SK-N-SH (cell line): ENCODE results near the gene STYXL1. TPM values are rescaled to one million over a fixed set of nuclear protein-coding genes. Genes with fewer than 3 reads are reported as not detected.
"Not testable (repeated sequence)": the region's sequence is repeated elsewhere in the genome, so short reads cannot be mapped to it uniquely, and the experiment has no call there.

Experiments
- CTCF ChIA-PET: fragments of 300-600, 350-600 bp; formaldehyde crosslinking; extraction: SDS; loops from one replicate; lab custom pipeline; 2021; lab: Yijun Ruan, JAX
- POLR2A ChIA-PET: fragments of 350-600 bp; sonication (Branson Sonifier 250); formaldehyde crosslinking; extraction: SDS; loops from one replicate; lab custom pipeline; 2020; ENCODE audit warnings: antibody characterized with exemption, inconsistent platforms; lab: Yijun Ruan, JAX
- DNase-seq: peaks from one replicate; pipeline ENCODE4 v3.0.0; 2012
- H2AFZ ChIP-seq: fragments of 200-600 bp; sonication (generic); 2 replicates; pipeline ENCODE4 v1.8.1; 2016; ENCODE audit warnings: antibody characterized with exemption, mild to moderate bottlenecking, low read depth
- H3F3A ChIP-seq: fragments of 200-600 bp; sonication (generic); replicated peaks from 2 replicates; pipeline ENCODE3; 2016; ENCODE audit warnings: antibody characterized with exemption, mild to moderate bottlenecking; ENCODE audit not compliant: insufficient read depth
- H3K27ac ChIP-seq, 2 experiments: fragments of 200-500 bp in 1 of 2; fragments of 200-600 bp in 1 of 2; sonication (Bioruptor generic) in 1 of 2; sonication (generic), shearing (Covaris generic) in 1 of 2; 2 replicates each; pipeline versions ENCODE4 v1.5.1 to v1.6.1; 2014 to 2016; ENCODE audit warnings: low read depth in 2 of 2, inconsistent platforms in 1 of 2, low read length in 1 of 2, mild to moderate bottlenecking in 1 of 2, mixed read lengths in 1 of 2
- H3K27me3 ChIP-seq: fragments of 200-600 bp; sonication (generic), shearing (Covaris generic); 2 replicates; pipeline ENCODE4 v1.6.1; 2016; ENCODE audit warnings: mixed run types; ENCODE audit not compliant: insufficient read depth
- H3K36me3 ChIP-seq, 2 experiments: fragments of 200-500 bp in 1 of 2; fragments of 200-600 bp in 1 of 2; sonication (Bioruptor generic) in 1 of 2; sonication (generic) in 1 of 2; replicated peaks in 1 of 2; 2 replicates each; pipeline versions ENCODE3 to v1.5.1; 2014 to 2016; ENCODE audit warnings: low read length in 1 of 2, mild to moderate bottlenecking in 1 of 2; ENCODE audit not compliant: insufficient read depth in 2 of 2, control insufficient read depth in 1 of 2
- H3K4me1 ChIP-seq, 2 experiments: fragments of 200-500 bp in 1 of 2; fragments of 200-600 bp in 1 of 2; sonication (Bioruptor generic) in 1 of 2; sonication (generic), shearing (Covaris generic) in 1 of 2; 2 replicates each; pipeline versions ENCODE4 v1.5.1 to v1.6.1; 2014 to 2016; ENCODE audit warnings: low read depth in 1 of 2, low read length in 1 of 2, mixed run types in 1 of 2; ENCODE audit not compliant: insufficient read depth in 2 of 2, control insufficient read depth in 1 of 2
- H3K4me2 ChIP-seq: fragments of 200-600 bp; sonication (generic), shearing (Covaris generic); 2 replicates; pipeline ENCODE4 v1.6.1; 2017; ENCODE audit warnings: mixed run types
- H3K4me3 ChIP-seq, 2 experiments: fragments of 200-500 bp in 1 of 2; fragments of 200-600 bp in 1 of 2; sonication (Bioruptor generic) in 1 of 2; sonication (generic), shearing (Covaris generic) in 1 of 2; 2 replicates each; pipeline versions ENCODE4 v1.5.1 to v1.8.1; 2014 to 2016; ENCODE audit warnings: low read depth in 2 of 2, inconsistent platforms in 1 of 2, low read length in 1 of 2, mild to moderate bottlenecking in 1 of 2, mixed read lengths in 1 of 2, moderate library complexity in 1 of 2
- H3K79me2 ChIP-seq: fragments of 200-600 bp; sonication (generic); 2 replicates; pipeline ENCODE4 v1.8.1; 2017; ENCODE audit warnings: mild to moderate bottlenecking; ENCODE audit not compliant: insufficient read depth
- H3K9ac ChIP-seq: fragments of 200-600 bp; sonication (generic); 2 replicates; pipeline ENCODE4 v1.6.1; 2017; ENCODE audit warnings: mixed run types
- H3K9me2 ChIP-seq: fragments of 200-600 bp; sonication (generic); 2 replicates; pipeline ENCODE4 v1.6.1; 2017; ENCODE audit warnings: mixed run types
- H3K9me3 ChIP-seq: fragments of 200-600 bp; sonication (generic); 2 replicates; pipeline ENCODE4 v1.6.1; 2017; ENCODE audit warnings: mixed run types, mild to moderate bottlenecking, moderate library complexity
- H4K20me1 ChIP-seq: fragments of 200-600 bp; sonication (generic); 2 replicates; pipeline ENCODE4 v1.6.1; 2017; ENCODE audit warnings: mild to moderate bottlenecking, mixed run types; ENCODE audit not compliant: insufficient read depth
- FOXM1 ChIP-seq: IDR thresholded peaks from 2 replicates; pipeline ENCODE4 v1.4.0; 2012; ENCODE audit warnings: low read depth, mild to moderate bottlenecking
- GABPA ChIP-seq: IDR thresholded peaks from 2 replicates; pipeline ENCODE4 v1.4.0; 2012; ENCODE audit warnings: low read depth, mild to moderate bottlenecking
- MXI1 ChIP-seq: IDR thresholded peaks from 2 replicates; pipeline ENCODE4 v1.6.1; 2012; ENCODE audit warnings: mild to moderate bottlenecking, low read depth, low read length, improper control_type of control experiment
- RCOR1 ChIP-seq: fragments of 150-350 bp; IDR thresholded peaks from 2 replicates; pipeline ENCODE4 v1.6.1; 2017; ENCODE audit warnings: antibody characterized with exemption, low read length
- RFX5 ChIP-seq: IDR thresholded peaks from 2 replicates; pipeline ENCODE4 v1.6.1; 2012; ENCODE audit warnings: mild to moderate bottlenecking, improper control_type of control experiment, low read length
- SIN3A ChIP-seq: IDR thresholded peaks from 2 replicates; pipeline ENCODE4 v1.6.1; 2012; ENCODE audit warnings: low read depth, mild to moderate bottlenecking, low read length, moderate library complexity, borderline replicate concordance
- SMC3 ChIP-seq: IDR thresholded peaks from 2 replicates; pipeline ENCODE4 v1.6.1; 2012; ENCODE audit warnings: low read depth, low read length, improper control_type of control experiment
- TAF1 ChIP-seq: IDR thresholded peaks from 2 replicates; pipeline ENCODE4 v1.6.1; 2012; ENCODE audit warnings: low read depth, mild to moderate bottlenecking, low read length, moderate library complexity, borderline replicate concordance
- TCF12 ChIP-seq: IDR thresholded peaks from 2 replicates; pipeline ENCODE4 v1.4.0; 2012
- TEAD4 ChIP-seq: IDR thresholded peaks from 2 replicates; pipeline ENCODE4 v1.4.0; 2012; ENCODE audit warnings: mild to moderate bottlenecking, borderline replicate concordance; ENCODE audit not compliant: insufficient read depth
- WGBS: methylation state at CpG from one replicate; pipeline ENCODE4 v1.1.6; 2017; ENCODE audit warnings: low lambda C conversion rate; 5-methylcytosine and 5-hydroxymethylcytosine counted together
- polyA plus RNA-seq, 3 experiments: library from polyadenylated mRNA; depleted of rRNA; stranded (reverse); fragments of >200 nt; gene quantifications; 2 replicates each; pipeline ENCODE4 v1.2.3, GENCODE V29; 2012
- TF ChIP-seq, protein P1 (sequence below): fragments of 150-350 bp; IDR thresholded peaks from 2 replicates; pipeline ENCODE4 v1.6.1; 2017; ENCODE audit warnings: antibody characterized with exemption, low read length, low read depth, borderline replicate concordance
- TF ChIP-seq, protein P2 (sequence below): IDR thresholded peaks from 2 replicates; pipeline ENCODE4 v1.4.0; 2012; ENCODE audit warnings: low read depth
- TF ChIP-seq, protein P3 (sequence below): IDR thresholded peaks from 2 replicates; pipeline ENCODE4 v1.6.1; 2012; ENCODE audit warnings: mild to moderate bottlenecking, low read depth, low read length, moderate library complexity
- TF ChIP-seq, protein P4 (sequence below): fragments of 200-600 bp; sonication (generic); IDR thresholded peaks from 2 replicates; pipeline ENCODE4 v1.6.1; 2017; ENCODE audit warnings: antibody characterized with exemption, mild to moderate bottlenecking, moderate library complexity

Gene STYXL1
- polyA plus RNA-seq, 1 of the 3 experiments (the other 2 are of a cell fraction), result 86.6 TPM

DNA sequence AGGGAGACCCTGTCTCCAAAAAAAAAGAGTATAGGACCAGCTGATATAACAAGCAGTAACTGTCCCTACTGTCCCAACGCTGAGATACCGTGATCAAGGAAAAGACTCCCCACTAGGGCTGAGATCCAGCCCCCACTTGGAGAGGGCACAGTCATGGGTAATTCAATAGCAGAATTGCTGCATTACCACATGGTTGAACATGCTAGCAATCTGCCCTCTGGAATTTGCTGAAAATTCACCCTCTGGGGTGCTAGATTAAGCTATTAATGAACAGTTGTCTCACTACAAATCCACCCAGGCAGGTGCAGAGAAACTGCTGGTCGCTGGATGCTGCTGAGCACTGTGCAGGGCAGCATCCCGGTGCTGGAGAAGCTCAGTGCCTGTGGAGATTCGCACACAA is 46.5 kb upstream of the STYXL1 start:
- H3K4me1 ChIP-seq, H3K27ac ChIP-seq, CTCF ChIA-PET, H4K20me1 ChIP-seq, H3F3A ChIP-seq, H3K9ac ChIP-seq, H3K36me3 ChIP-seq, H3K79me2 ChIP-seq, H3K4me3 ChIP-seq, H3K4me2 ChIP-seq, H2AFZ ChIP-seq, DNase-seq, H3K9me3 ChIP-seq, H3K9me2 ChIP-seq, H3K27me3 ChIP-seq, POLR2A ChIA-PET: not testable (repeated sequence)
- 54% methylated on average over 5 of the region's 5 CpGs for WGBS

DNA sequence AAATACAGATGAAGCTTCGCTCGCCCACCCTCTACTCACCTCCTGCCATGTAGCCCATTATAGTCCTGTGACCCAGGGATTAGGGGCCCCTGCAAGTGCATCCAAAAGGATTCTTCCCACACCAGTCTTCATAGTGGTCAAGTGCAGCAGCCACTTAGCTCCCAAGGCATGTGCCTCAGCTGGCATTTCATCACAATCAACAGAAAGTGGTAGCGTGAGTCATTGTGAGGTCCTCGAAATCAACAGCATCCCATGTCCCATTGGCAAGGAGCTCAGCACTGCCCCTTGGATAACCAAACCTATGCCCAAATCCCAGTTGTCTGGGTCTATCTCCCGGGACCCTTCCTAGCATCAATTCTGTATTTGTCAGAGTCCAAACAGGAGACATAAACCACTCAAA is 45.7 kb upstream of the STYXL1 start:
- H3K27me3 ChIP-seq, H3F3A ChIP-seq, H4K20me1 ChIP-seq, H3K4me1 ChIP-seq, CTCF ChIA-PET, H3K79me2 ChIP-seq, H3K9me3 ChIP-seq, H3K27ac ChIP-seq, POLR2A ChIA-PET, H3K9me2 ChIP-seq, H3K9ac ChIP-seq, DNase-seq, H3K36me3 ChIP-seq, H3K4me2 ChIP-seq, H3K4me3 ChIP-seq, H2AFZ ChIP-seq: not testable (repeated sequence)
- WGBS, result 55% methylated on average over 4 of the region's 5 CpGs

DNA sequence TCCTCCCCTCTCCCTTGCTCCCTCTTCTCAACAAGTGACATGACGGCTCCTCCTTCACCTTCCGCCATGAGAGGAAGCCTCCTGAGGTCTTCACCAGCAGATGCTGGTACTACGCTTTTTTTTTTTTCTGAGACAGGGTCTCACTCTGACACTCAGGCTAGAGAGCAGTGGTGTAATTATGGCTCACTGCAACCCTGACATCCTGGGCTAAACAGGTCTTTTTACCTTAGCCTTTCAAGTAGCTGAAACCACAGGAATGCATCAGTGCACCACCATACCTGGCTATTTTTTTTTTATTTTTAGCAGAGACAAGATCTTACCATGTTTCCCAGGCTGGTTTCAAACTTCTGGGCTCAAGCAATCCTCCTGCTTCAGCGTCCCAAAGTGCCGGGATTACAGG is 43.7 kb upstream of the STYXL1 start:
- no peak for TF ChIP-seq TAF1
- TF ChIP-seq SMC3, result no peak
- TF ChIP-seq SIN3A, result no peak
- no peak for TF ChIP-seq GABPA
- TF ChIP-seq, protein P1, sequence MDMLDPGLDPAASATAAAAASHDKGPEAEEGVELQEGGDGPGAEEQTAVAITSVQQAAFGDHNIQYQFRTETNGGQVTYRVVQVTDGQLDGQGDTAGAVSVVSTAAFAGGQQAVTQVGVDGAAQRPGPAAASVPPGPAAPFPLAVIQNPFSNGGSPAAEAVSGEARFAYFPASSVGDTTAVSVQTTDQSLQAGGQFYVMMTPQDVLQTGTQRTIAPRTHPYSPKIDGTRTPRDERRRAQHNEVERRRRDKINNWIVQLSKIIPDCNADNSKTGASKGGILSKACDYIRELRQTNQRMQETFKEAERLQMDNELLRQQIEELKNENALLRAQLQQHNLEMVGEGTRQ, result no peak
- TF ChIP-seq, protein P2, sequence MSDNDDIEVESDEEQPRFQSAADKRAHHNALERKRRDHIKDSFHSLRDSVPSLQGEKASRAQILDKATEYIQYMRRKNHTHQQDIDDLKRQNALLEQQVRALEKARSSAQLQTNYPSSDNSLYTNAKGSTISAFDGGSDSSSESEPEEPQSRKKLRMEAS, result no peak
- TF ChIP-seq FOXM1, result no peak
- TF ChIP-seq RCOR1, result no peak
- no peak for TF ChIP-seq TEAD4
- no peak for TF ChIP-seq TCF12
- TF ChIP-seq MXI1, result no peak
- TF ChIP-seq, protein P3, sequence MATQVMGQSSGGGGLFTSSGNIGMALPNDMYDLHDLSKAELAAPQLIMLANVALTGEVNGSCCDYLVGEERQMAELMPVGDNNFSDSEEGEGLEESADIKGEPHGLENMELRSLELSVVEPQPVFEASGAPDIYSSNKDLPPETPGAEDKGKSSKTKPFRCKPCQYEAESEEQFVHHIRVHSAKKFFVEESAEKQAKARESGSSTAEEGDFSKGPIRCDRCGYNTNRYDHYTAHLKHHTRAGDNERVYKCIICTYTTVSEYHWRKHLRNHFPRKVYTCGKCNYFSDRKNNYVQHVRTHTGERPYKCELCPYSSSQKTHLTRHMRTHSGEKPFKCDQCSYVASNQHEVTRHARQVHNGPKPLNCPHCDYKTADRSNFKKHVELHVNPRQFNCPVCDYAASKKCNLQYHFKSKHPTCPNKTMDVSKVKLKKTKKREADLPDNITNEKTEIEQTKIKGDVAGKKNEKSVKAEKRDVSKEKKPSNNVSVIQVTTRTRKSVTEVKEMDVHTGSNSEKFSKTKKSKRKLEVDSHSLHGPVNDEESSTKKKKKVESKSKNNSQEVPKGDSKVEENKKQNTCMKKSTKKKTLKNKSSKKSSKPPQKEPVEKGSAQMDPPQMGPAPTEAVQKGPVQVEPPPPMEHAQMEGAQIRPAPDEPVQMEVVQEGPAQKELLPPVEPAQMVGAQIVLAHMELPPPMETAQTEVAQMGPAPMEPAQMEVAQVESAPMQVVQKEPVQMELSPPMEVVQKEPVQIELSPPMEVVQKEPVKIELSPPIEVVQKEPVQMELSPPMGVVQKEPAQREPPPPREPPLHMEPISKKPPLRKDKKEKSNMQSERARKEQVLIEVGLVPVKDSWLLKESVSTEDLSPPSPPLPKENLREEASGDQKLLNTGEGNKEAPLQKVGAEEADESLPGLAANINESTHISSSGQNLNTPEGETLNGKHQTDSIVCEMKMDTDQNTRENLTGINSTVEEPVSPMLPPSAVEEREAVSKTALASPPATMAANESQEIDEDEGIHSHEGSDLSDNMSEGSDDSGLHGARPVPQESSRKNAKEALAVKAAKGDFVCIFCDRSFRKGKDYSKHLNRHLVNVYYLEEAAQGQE, result no peak
- no peak for TF ChIP-seq RFX5
- TF ChIP-seq, protein P4, sequence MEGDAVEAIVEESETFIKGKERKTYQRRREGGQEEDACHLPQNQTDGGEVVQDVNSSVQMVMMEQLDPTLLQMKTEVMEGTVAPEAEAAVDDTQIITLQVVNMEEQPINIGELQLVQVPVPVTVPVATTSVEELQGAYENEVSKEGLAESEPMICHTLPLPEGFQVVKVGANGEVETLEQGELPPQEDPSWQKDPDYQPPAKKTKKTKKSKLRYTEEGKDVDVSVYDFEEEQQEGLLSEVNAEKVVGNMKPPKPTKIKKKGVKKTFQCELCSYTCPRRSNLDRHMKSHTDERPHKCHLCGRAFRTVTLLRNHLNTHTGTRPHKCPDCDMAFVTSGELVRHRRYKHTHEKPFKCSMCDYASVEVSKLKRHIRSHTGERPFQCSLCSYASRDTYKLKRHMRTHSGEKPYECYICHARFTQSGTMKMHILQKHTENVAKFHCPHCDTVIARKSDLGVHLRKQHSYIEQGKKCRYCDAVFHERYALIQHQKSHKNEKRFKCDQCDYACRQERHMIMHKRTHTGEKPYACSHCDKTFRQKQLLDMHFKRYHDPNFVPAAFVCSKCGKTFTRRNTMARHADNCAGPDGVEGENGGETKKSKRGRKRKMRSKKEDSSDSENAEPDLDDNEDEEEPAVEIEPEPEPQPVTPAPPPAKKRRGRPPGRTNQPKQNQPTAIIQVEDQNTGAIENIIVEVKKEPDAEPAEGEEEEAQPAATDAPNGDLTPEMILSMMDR, result no peak
- H3K27me3 ChIP-seq, result no peaks in the 10 kb centered on the region; the same call in 1 of the 2 replicates
- H3K9ac ChIP-seq, result no peak overlapping the region
- H3K4me1 ChIP-seq, result peaks cover 0 to 11% of the 10 kb centered on the region in 2 experiments; a peak in 2 of 4 replicates
- H2AFZ ChIP-seq, result no peak overlapping the region
- no peaks in the 10 kb centered on the region for H3K36me3 ChIP-seq
- CTCF ChIA-PET, result interaction anchor here (1.1 kb wide), 1 partner anchor 44 kb away, joined by 3 read pairs; the partner anchor contains the start of gene STYXL1
- H3K9me3 ChIP-seq, result no peaks in the 10 kb centered on the region
- H3K27ac ChIP-seq, result no peak overlapping the region
- no peak overlapping the region for H3K4me2 ChIP-seq
- H4K20me1 ChIP-seq, result no peaks in the 10 kb centered on the region
- POLR2A ChIA-PET, result no interaction called here
- H3K79me2 ChIP-seq, result no peaks in the 10 kb centered on the region
- no peaks in the 10 kb centered on the region for H3K9me2 ChIP-seq
- WGBS, result 89% methylated on average over 5 of the region's 5 CpGs
- no peak for DNase-seq
- no peak overlapping the region for H3K4me3 ChIP-seq
- H3F3A ChIP-seq, result peaks cover 15% of the 10 kb centered on the region
